HepG2 (cell line): ENCODE data around the gene SENP5. TPM values are rescaled to one million over a fixed set of nuclear protein-coding genes. Genes with fewer than 3 reads are reported as not detected.

ENCODE experiments used
- ATAC-seq: fragments of 200-7000 bp; cut with Tn5 transposase; 3 replicates; pipeline ENCODE4 v1.9.1; 2020; ENCODE audit warnings: mild to moderate bottlenecking, moderate library complexity
- BruUV-seq: library from RNA; stranded (reverse); fragments of 400-500 nt; replicated peaks from 2 replicates; lab custom pipeline; 2021; lab: Mats Ljungman, UMichigan
- CTCF ChIA-PET: fragments of 300-600 bp; formaldehyde crosslinking; extraction: SDS; loops from one replicate; lab custom pipeline; 2021; ENCODE audit warnings: low total read pairs, inconsistent platforms, low intra/inter-chr PET ratio; lab: Yijun Ruan, JAX
- POLR2A ChIA-PET: fragments of 350-600 bp; sonication (Branson Sonifier 250); formaldehyde crosslinking; loops from one replicate; lab custom pipeline; 2020; ENCODE audit warnings: antibody characterized with exemption, inconsistent platforms; lab: Yijun Ruan, JAX
- DNase-seq: peaks from one replicate; pipeline ENCODE4 v3.0.0-alpha.2; 2015; ENCODE audit warnings: low spot score
- FAIRE-seq: peaks from 3 replicates; lab custom pipeline; 2011; peaks lifted over from hg19 to GRCh38; lab: Jason Lieb, UNC
- H2AFZ ChIP-seq: one replicate; pipeline ENCODE4 v1.6.1; 2011; ENCODE audit warnings: low read length, inconsistent platforms
- H3K27ac ChIP-seq: fragments of 300-600 bp; 3 replicates; pipeline ENCODE4 v1.8.0; 2011; ENCODE audit warnings: mixed run types, mild to moderate bottlenecking, mixed read lengths, low read length, inconsistent platforms; ENCODE audit not compliant: insufficient read depth; ENCODE audit errors: extremely low read length
- H3K27me3 ChIP-seq, 2 experiments: fragments of 200-600 bp in 1 of 2; 2 replicates in 1 of 2; 3 replicates in 1 of 2; pipeline versions ENCODE4 v1.6.0 to v1.8.0; 2011; ENCODE audit warnings: low read length in 2 of 2, mild to moderate bottlenecking in 2 of 2, moderate library complexity in 2 of 2, inconsistent platforms in 1 of 2; ENCODE audit not compliant: insufficient read depth in 2 of 2, control insufficient read depth in 1 of 2
- H3K36me3 ChIP-seq, 2 experiments: fragments of 200-600 bp in 1 of 2; replicated peaks in 1 of 2; 2 replicates in 1 of 2; 3 replicates in 1 of 2; pipeline versions ENCODE4 v1.5.1 to v1.8.0; 2011; ENCODE audit warnings: low read length in 2 of 2, inconsistent platforms in 1 of 2; ENCODE audit not compliant: insufficient read depth in 2 of 2, control insufficient read depth in 1 of 2
- H3K4me1 ChIP-seq: 2 replicates; pipeline ENCODE4 v1.5.1; 2012; ENCODE audit warnings: low read length, inconsistent platforms; ENCODE audit not compliant: insufficient read depth
- H3K4me2 ChIP-seq: 2 replicates; pipeline ENCODE4 v1.6.0; 2011; ENCODE audit warnings: low read depth, low read length, inconsistent platforms
- H3K4me3 ChIP-seq, 3 experiments: fragments of 200-600 bp in 1 of 3; sonication (generic), shearing (Covaris generic) in 1 of 3; replicated peaks in 1 of 3; 2 replicates each; pipeline ENCODE4 v1.5.1; 2011 to 2016; ENCODE audit warnings: low read length in 3 of 3, inconsistent platforms in 2 of 3, low read depth in 2 of 3, mild to moderate bottlenecking in 2 of 3, control low read depth in 1 of 3, mixed read lengths in 1 of 3; ENCODE audit not compliant: insufficient read depth in 1 of 3
- H3K79me2 ChIP-seq: one replicate; pipeline ENCODE4 v1.6.1; 2011; ENCODE audit warnings: low read length, inconsistent platforms; ENCODE audit not compliant: insufficient read depth
- H3K9ac ChIP-seq: 2 replicates; pipeline ENCODE4 v1.6.0; 2011; ENCODE audit warnings: mild to moderate bottlenecking, low read depth, low read length, inconsistent platforms; ENCODE audit not compliant: insufficient read depth
- H3K9me3 ChIP-seq: 2 replicates; pipeline ENCODE4 v1.5.1; 2012; ENCODE audit warnings: mild to moderate bottlenecking, low read length
- H4K20me1 ChIP-seq: 2 replicates; pipeline ENCODE4 v1.6.0; 2011; ENCODE audit warnings: inconsistent platforms, mild to moderate bottlenecking, low read length, moderate library complexity; ENCODE audit not compliant: insufficient read depth
- ISX ChIP-seq: sonication (generic); formaldehyde crosslinking; conservative IDR thresholded peaks from 2 replicates; pipeline ENCODE4 v1.5.0; 2020; ENCODE audit warnings: missing genetic modification reagents
- POLR2G ChIP-seq: fragments of 200-400 bp; formaldehyde crosslinking; IDR thresholded peaks from 2 replicates; pipeline ENCODE4 v1.6.1; 2018; ENCODE audit warnings: mild to moderate bottlenecking, low read depth, low read length, moderate library complexity
- RFX1 ChIP-seq: fragments of 450-650 bp; IDR thresholded peaks from 2 replicates; pipeline ENCODE4 v1.6.1; 2017
- SIN3B ChIP-seq: fragments of 150-350 bp; IDR thresholded peaks from 2 replicates; pipeline ENCODE4 v1.6.1; 2014; ENCODE audit warnings: low read length
- TBX2 ChIP-seq: sonication (generic); formaldehyde crosslinking; IDR thresholded peaks from 2 replicates; pipeline ENCODE4 v1.5.0; 2020; ENCODE audit warnings: missing genetic modification reagents, mild to moderate bottlenecking, borderline replicate concordance
- TSC22D2 ChIP-seq: sonication (generic); formaldehyde crosslinking; IDR thresholded peaks from 2 replicates; pipeline ENCODE4 v1.5.1; 2020; ENCODE audit warnings: missing genetic modification reagents, mild to moderate bottlenecking, borderline replicate concordance
- ZBTB33 ChIP-seq: sonication (generic); formaldehyde crosslinking; IDR thresholded peaks from 2 replicates; pipeline ENCODE4 v1.4.0; 2020; ENCODE audit warnings: missing genetic modification reagents
- ZSCAN31 ChIP-seq: sonication (generic); formaldehyde crosslinking; IDR thresholded peaks from 2 replicates; pipeline ENCODE4 v1.5.0; 2020; ENCODE audit warnings: low read depth, mild to moderate bottlenecking, missing genetic modification reagents
- whole genome bisulfite sequencing: methylation state at CpG from one replicate; pipeline ENCODE4 v1.1.6; 2017; ENCODE audit warnings: low lambda C conversion rate; 5-methylcytosine and 5-hydroxymethylcytosine counted together
- in situ Hi-C: cut with HindIII; loops from 2 replicates; pipeline ENCODE4 v1.10.0; 2017; ENCODE audit warnings: low pct_unique_long_range_greater_than_20kb; ENCODE audit not compliant: extremely low pct_ligation_motif_present
- intact Hi-C: fragments of 100-400 bp; cut with micrococcal nuclease; formaldehyde crosslinking; loops from one replicate; pipeline ENCODE4 v1.10.0; 2022; ENCODE audit not compliant: unreplicated experiment
- polyA plus RNA-seq, 8 experiments: library from polyadenylated mRNA; depleted of rRNA in 3 of 8; stranded (reverse) in 7 of 8; unstranded in 1 of 8; fragments of >200 nt; fragmentation: Illumina TruSeq in 4 of 8; extraction: Trizol in 4 of 8; gene quantifications; 2 replicates each; pipeline versions ENCODE4 v1.2.1 to v1.2.3, GENCODE V29; 2011 to 2016; ENCODE audit warnings: low read depth in 4 of 8, missing spikeins in 1 of 8, mixed read lengths in 1 of 8; ENCODE audit not compliant: insufficient read depth in 1 of 8
- total RNA-seq, 5 experiments: library from RNA; depleted of rRNA; stranded (reverse); fragments of >200 nt; fragmentation: Illumina TruSeq; extraction: Trizol; gene quantifications; 2 replicates each; pipeline ENCODE4 v1.2.3, GENCODE V29; 2016; ENCODE audit warnings: low read depth in 1 of 5

SENP5 gene
- total and polyA plus RNA-seq, 2 of the 13 experiments (the other 11 are each of a cell fraction or from before 2014, with no cell fraction given), result 17.6 to 30.9 TPM

GRCh38 chr3:196949285-196949619, 81.5 kb downstream of the SENP5 start:
- Histone ChIP-seq H3K27ac (peak overlapping the region; percentile 11), H3K4me1 (peaks cover 89% of the 10 kb centered on the region), H3K27me3 (no peaks in the 10 kb centered on the region), H3K79me2 (peaks cover 2% of the 10 kb centered on the region), H4K20me1 (no peaks in the 10 kb centered on the region), H2AFZ (no peak overlapping the region), H3K4me2 (peak overlapping the region; percentile 52), H3K9me3 (no peaks in the 10 kb centered on the region), H3K9ac (no peak overlapping the region), H3K4me3 (peak overlapping the region in 1 of 3 experiments; percentile 18; a peak in 1 of 6 replicates), H3K36me3 (peaks cover 0 to 3% of the 10 kb centered on the region in 2 experiments; a peak in 1 of 5 replicates)
- over 99% methylated on average over 6 of the region's 6 CpGs for WGBS
- FAIRE-seq, result no peak
- no peak for ATAC-seq
- BruUV-seq, result no TSS peak
- POLR2A ChIA-PET, result no interaction called here
- in situ Hi-C loops, result no loop called here
- TF ChIP-seq SIN3B, result no peak
- 0 out of 2 replicates have a peak, but pooled peaks have one; percentile 32 for TF ChIP-seq POLR2G
- no peak for TF ChIP-seq TSC22D2
- CTCF ChIA-PET, result interaction anchor here (1.9 kb wide), 1 partner anchor 20 kb away, joined by 15 read pairs; the partner anchor contains the start of gene PIGZ
- intact Hi-C loops, result loop anchor here (2.0 kb wide), 1 partner anchor 22 kb away; no protein-coding TSS in a partner anchor
- no peak for DNase-seq

GRCh38 chr3:196949750-196950149, 82.0 kb downstream of the SENP5 start:
- 98% methylated on average over 6 of the region's 6 CpGs for WGBS
- in situ Hi-C loops (no loop called here), intact Hi-C loops (loop anchor here (2.0 kb wide), 1 partner anchor 21 kb away; no protein-coding TSS in a partner anchor)
- H3K9ac ChIP-seq, result no peak overlapping the region
- H3K79me2 ChIP-seq, result no peaks in the 10 kb centered on the region
- peak overlapping the region; percentile 52 for H3K4me2 ChIP-seq
- H3K27me3 ChIP-seq, result no peaks in the 10 kb centered on the region
- no peaks in the 10 kb centered on the region for H4K20me1 ChIP-seq
- no peak overlapping the region for H2AFZ ChIP-seq
- H3K27ac ChIP-seq, result peak overlapping the region; percentile 11
- H3K4me1 ChIP-seq, result peaks cover 84% of the 10 kb centered on the region
- peaks cover 0 to 3% of the 10 kb centered on the region in 2 experiments; a peak in 1 of 5 replicates for H3K36me3 ChIP-seq
- FAIRE-seq (no peak), DNase-seq (no peak), ATAC-seq (no peak)
- TF ChIP-seq RFX1 (no peak), TBX2 (CRISPR knock-in tag) (peak; percentile 36; the same call in 1 of the 2 replicates), ZSCAN31 (0 out of 2 replicates have a peak, but pooled peaks have one; percentile 31), ZBTB33 (peak; percentile 39; the same call in 1 of the 2 replicates), ISX (CRISPR knock-in tag) (no peak)
- TF ChIP-seq, all 625 proteins: peak for 3
- CTCF ChIA-PET, result interaction anchor here (1.9 kb wide), 1 partner anchor 20 kb away, joined by 15 read pairs; the partner anchor contains the start of gene PIGZ
- no TSS peak for BruUV-seq
- POLR2A ChIA-PET, result no interaction called here
- H3K4me3 ChIP-seq, result peak overlapping the region in 1 of 3 experiments; percentile 18; a peak in 1 of 6 replicates
- no peaks in the 10 kb centered on the region for H3K9me3 ChIP-seq
